Measurements from ENCODE around the gene SCAI. TPM values are rescaled to one million over a fixed set of nuclear protein-coding genes. Genes with fewer than 3 reads are reported as not detected.

Gene SCAI
- total RNA-seq, 1 experiment from 2014 or later, result 15.5 TPM

DNA sequence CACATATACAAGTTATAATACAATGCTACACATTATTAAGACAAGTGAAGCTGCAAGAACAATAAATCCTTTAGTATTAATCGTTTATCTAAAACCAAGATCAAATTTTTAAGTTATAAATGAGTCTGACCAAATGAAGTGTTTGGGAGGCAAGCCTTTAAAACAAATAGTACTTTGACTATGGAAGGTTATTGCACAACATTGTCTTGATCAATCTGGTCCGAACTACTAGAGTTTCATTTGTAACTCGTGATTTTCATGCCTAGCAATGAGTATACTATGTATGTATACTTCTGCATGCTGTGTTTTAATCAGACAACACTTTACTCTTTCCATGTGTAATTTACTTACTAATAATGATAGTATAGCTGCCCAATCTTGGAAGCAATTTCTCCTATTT, 115.3 kb downstream of the SCAI start:
- H2BK120ac ChIP-seq (ENCODE audit: low read depth, low read length, poor library complexity, severe bottlenecking), result no peak overlapping the region
- no peak overlapping the region for H3K4ac ChIP-seq (ENCODE audit: low read depth, low read length)
- H2AK5ac ChIP-seq (ENCODE audit: insufficient read length, low read length), result no peak overlapping the region
- H2BK20ac ChIP-seq (ENCODE audit: low read depth, low read length, poor library complexity, severe bottlenecking), result no peak overlapping the region
- DNase-seq, result no peak
- no peak overlapping the region for H3K9ac ChIP-seq (ENCODE audit: extremely low read depth, insufficient read length, low read length)
- no peak overlapping the region for H3K18ac ChIP-seq (ENCODE audit: insufficient read length, low read depth, low read length)
- H4K91ac ChIP-seq (ENCODE audit: insufficient read length, low read depth, low read length), result no peak overlapping the region
- no peaks in the 10 kb centered on the region for H3K23me2 ChIP-seq (ENCODE audit: insufficient read length, low read depth, low read length, poor library complexity, severe bottlenecking)
- no CpG with 5 or more reads among the region's 3 CpGs for WGBS (ENCODE audit: extremely low coverage, insufficient read length, low lambda C conversion rate)
- Mint-ChIP-seq H3K9me3 (no peaks in the 10 kb centered on the region), H3K4me1 (no peaks in the 10 kb centered on the region), H3K36me3 (ENCODE audit: insufficient read depth in 1 of 3, low read depth in 3 of 3) (peaks cover 14 to 31% (median 28%) of the 10 kb centered on the region in 3 experiments; a peak in 6 of 7 replicates), H3K4me3 (no peak overlapping the region), H3K27ac (no peak overlapping the region), H3K27me3 (ENCODE audit: low read depth) (no peaks in the 10 kb centered on the region)
- H3K27ac ChIP-seq (ENCODE audit: insufficient read length, low read depth, low read length), result no peak overlapping the region
- H4K20me1 ChIP-seq (ENCODE audit: control insufficient read depth, insufficient read depth, insufficient read length), result no peaks in the 10 kb centered on the region
- no peak overlapping the region for H2AFZ ChIP-seq (ENCODE audit: low read length)
- TF ChIP-seq CTCF (conservative IDR thresholded peaks at IDR 0.05), result no peak
- no peak overlapping the region for H2BK12ac ChIP-seq (ENCODE audit: insufficient read length, low read depth, low read length)
- no peaks in the 10 kb centered on the region for H3K4me1 ChIP-seq (ENCODE audit: insufficient read depth, low read length)
- no peak overlapping the region for H3K23ac ChIP-seq (ENCODE audit: insufficient read length, low read depth, low read length)
- H3K79me1 ChIP-seq (ENCODE audit: insufficient read depth, low read depth, low read length, poor library complexity, severe bottlenecking), result no peaks in the 10 kb centered on the region
- no peaks in the 10 kb centered on the region for H3K9me3 ChIP-seq (ENCODE audit: control insufficient read depth, low read depth, low read length)
- H3K27me3 ChIP-seq (ENCODE audit: insufficient read depth, low read length), result no peaks in the 10 kb centered on the region
- H3K14ac ChIP-seq (ENCODE audit: insufficient read depth, low read length), result no peak overlapping the region
- H2BK15ac ChIP-seq (ENCODE audit: low read depth, low read length), result no peak overlapping the region
- H3K56ac ChIP-seq (ENCODE audit: insufficient read length, low read depth, low read length), result no peak overlapping the region
- H2BK5ac ChIP-seq (ENCODE audit: insufficient read length, low read length), result no peak overlapping the region
- H4K5ac ChIP-seq (ENCODE audit: insufficient read length, low read depth, low read length), result no peak overlapping the region
- H3T11ph ChIP-seq (ENCODE audit: low read length), result no peak overlapping the region
- H3K79me2 ChIP-seq (ENCODE audit: insufficient read depth, low read length), result no peaks in the 10 kb centered on the region
- no peak overlapping the region for H3K4me2 ChIP-seq (ENCODE audit: insufficient read depth, insufficient read length, low read length)
- H4K8ac ChIP-seq (replicated peaks; ENCODE audit: insufficient read length, low read depth, low read length), result no peak overlapping the region

Measured in H9 (cell line).